Tibial nerve (tissue), 4 donors: ENCODE measurements around the gene VPS4A. TPM values are rescaled to one million over a fixed set of nuclear protein-coding genes. Genes with fewer than 3 reads are reported as not detected.

Source experiments
- DNase-seq, 2 donors: peaks; one replicate each; pipeline ENCODE4 v3.0.0-alpha.2; 2019; ENCODE audit warnings: low spot score in 2 of 2
- H3K27ac ChIP-seq, 4 donors: fragments of 200-600 bp; sonication (generic) in 3 of 4; one replicate each; pipeline ENCODE4 v1.5.1; 2017 to 2019; ENCODE audit warnings: mild to moderate bottlenecking in 1 of 4
- H3K27me3 ChIP-seq, 2 donors: fragments of 200-600 bp; sonication (generic) in 1 of 2; one replicate each; pipeline versions ENCODE4 v1.5.1 to v1.6.0; 2017 to 2019
- H3K36me3 ChIP-seq, 3 donors: fragments of 200-600 bp; sonication (generic); one replicate each; pipeline ENCODE4 v1.5.1; 2018 to 2019
- H3K4me1 ChIP-seq, 4 donors: fragments of 200-600 bp; sonication (generic) in 3 of 4; one replicate each; pipeline ENCODE4 v1.5.1; 2017 to 2019
- H3K4me3 ChIP-seq, 4 donors: fragments of 200-600 bp; sonication (generic) in 3 of 4; one replicate each; pipeline ENCODE4 v1.5.1; 2017 to 2019; ENCODE audit warnings: mild to moderate bottlenecking in 1 of 4, moderate library complexity in 1 of 4
- H3K9me3 ChIP-seq, 4 donors: fragments of 200-600 bp; sonication (generic) in 3 of 4; one replicate each; pipeline ENCODE4 v1.5.1; 2017 to 2019
- EP300 ChIP-seq, 2 donors: sonication (generic); formaldehyde crosslinking; IDR thresholded peaks; one replicate each; pipeline ENCODE4 v1.6.1; 2017; ENCODE audit warnings: antibody characterized with exemption in 2 of 2, mild to moderate bottlenecking in 1 of 2
- POLR2A ChIP-seq, 2 donors: fragments of 450-650 bp; IDR thresholded peaks; one replicate each; pipeline ENCODE4 v1.6.1; 2017; ENCODE audit warnings: antibody characterized with exemption in 2 of 2, mild to moderate bottlenecking in 2 of 2, moderate library complexity in 2 of 2
- WGBS, 2 donors: methylation state at CpG; one replicate each; pipeline ENCODE4 v1.1.5; 2018; 5-methylcytosine and 5-hydroxymethylcytosine counted together
- total RNA-seq, 4 donors: library from RNA; depleted of rRNA; stranded (reverse); fragments of >200 nt; gene quantifications; one replicate each; pipeline ENCODE4 v1.1.0, GENCODE V29; 2016
- TF ChIP-seq, protein P1 (sequence below), 5 experiments: fragments of 200-600 bp in 3 of 5; fragments of 450-650 bp in 2 of 5; sonication (generic) in 3 of 5; IDR thresholded peaks; one replicate each; pipeline ENCODE4 v1.5.1; 2016 to 2019; ENCODE audit warnings: antibody characterized with exemption in 5 of 5, mild to moderate bottlenecking in 3 of 5, moderate library complexity in 2 of 5

VPS4A gene
- total RNA-seq, 4 donors from 2014 or later = 35.4 to 47.2 (median 43.5) TPM

DNA sequence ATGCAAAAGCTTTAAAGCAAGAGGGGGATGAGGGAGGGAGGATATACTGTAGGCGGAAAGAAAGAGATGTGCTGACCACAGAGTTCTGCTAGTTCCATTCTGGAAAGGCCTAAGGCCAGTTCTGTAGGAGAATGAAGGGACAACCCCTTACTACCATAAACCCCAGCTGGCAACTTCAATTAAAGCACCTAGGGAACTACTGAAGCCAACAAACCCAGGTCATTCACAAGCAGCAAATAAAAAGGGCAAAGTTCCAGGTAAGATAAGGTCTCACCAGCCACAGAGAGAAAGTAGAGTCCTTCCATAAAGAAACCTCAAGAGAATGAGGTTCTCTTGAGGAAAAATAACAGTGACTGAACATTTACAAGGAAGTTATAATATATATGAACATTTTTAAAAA, 61.9 kb downstream of the VPS4A start:
- 79 to 90% methylated on average over 1 of the region's 1 CpG for WGBS, 2 donors
- peaks cover 0 to 4% (median 0%) of the 10 kb centered on the region in 4 donors for H3K4me1 ChIP-seq
- no peak for TF ChIP-seq POLR2A (IDR thresholded peaks at IDR 0.05)
- TF ChIP-seq EP300 (IDR thresholded peaks at IDR 0.05) = no peak
- TF ChIP-seq, protein P1, sequence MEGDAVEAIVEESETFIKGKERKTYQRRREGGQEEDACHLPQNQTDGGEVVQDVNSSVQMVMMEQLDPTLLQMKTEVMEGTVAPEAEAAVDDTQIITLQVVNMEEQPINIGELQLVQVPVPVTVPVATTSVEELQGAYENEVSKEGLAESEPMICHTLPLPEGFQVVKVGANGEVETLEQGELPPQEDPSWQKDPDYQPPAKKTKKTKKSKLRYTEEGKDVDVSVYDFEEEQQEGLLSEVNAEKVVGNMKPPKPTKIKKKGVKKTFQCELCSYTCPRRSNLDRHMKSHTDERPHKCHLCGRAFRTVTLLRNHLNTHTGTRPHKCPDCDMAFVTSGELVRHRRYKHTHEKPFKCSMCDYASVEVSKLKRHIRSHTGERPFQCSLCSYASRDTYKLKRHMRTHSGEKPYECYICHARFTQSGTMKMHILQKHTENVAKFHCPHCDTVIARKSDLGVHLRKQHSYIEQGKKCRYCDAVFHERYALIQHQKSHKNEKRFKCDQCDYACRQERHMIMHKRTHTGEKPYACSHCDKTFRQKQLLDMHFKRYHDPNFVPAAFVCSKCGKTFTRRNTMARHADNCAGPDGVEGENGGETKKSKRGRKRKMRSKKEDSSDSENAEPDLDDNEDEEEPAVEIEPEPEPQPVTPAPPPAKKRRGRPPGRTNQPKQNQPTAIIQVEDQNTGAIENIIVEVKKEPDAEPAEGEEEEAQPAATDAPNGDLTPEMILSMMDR (IDR thresholded peaks at IDR 0.05) = no peak
- peaks cover 0 to 67% (median 5%) of the 10 kb centered on the region in 3 donors for H3K36me3 ChIP-seq
- H3K27me3 ChIP-seq = no peaks in the 10 kb centered on the region
- DNase-seq = no peak
- peak overlapping the region in 1 of 4 donors; percentile 20 for H3K27ac ChIP-seq
- no peaks in the 10 kb centered on the region for H3K9me3 ChIP-seq
- no peak overlapping the region for H3K4me3 ChIP-seq

Other genes starting within 250 kb of the VPS4A start
- gene HAS3, start 205.7 kb upstream of the VPS4A start, total RNA-seq = 1 to 10 TPM in 2 of 4 donors, under 1 TPM in 2; 0.42 to 7.1 (median 2.1) TPM
- gene CHTF8, start 178.8 kb upstream of the VPS4A start, total RNA-seq = 10 to 100 TPM; 58.8 to 99.0 (median 76.5) TPM
- 10 to 100 TPM; 17.6 to 48.0 (median 24.1) TPM for gene UTP4, start 178.7 kb upstream of the VPS4A start, total RNA-seq
- gene SNTB2, start 124.2 kb upstream of the VPS4A start, total RNA-seq = 10 to 100 TPM; 33.1 to 50.2 (median 37.7) TPM
- 10 to 100 TPM in 3 of 4 donors, 1 to 10 TPM in 1; 6.8 to 20.7 (median 15.8) TPM for gene PDF, start 19.2 kb downstream of the VPS4A start, total RNA-seq
- 10 to 100 TPM; 62.2 to 77.5 (median 70.0) TPM for gene COG8, start 28.2 kb downstream of the VPS4A start, total RNA-seq
- gene NIP7, start 28.4 kb downstream of the VPS4A start, total RNA-seq = 10 to 100 TPM in 3 of 4 donors, 1 to 10 TPM in 1; 8.2 to 17.1 (median 11.7) TPM
- not detected for gene TMED6, start 40.4 kb downstream of the VPS4A start, total RNA-seq
- gene TERF2, start 74.7 kb downstream of the VPS4A start, total RNA-seq = 10 to 100 TPM; 18.3 to 66.3 (median 26.0) TPM
- 10 to 100 TPM; 26.6 to 45.9 (median 30.7) TPM for gene CYB5B, start 113.3 kb downstream of the VPS4A start, total RNA-seq